Brain microvascular endothelial cell (primary cell): ENCODE results near the gene TM4SF4.
A peak's percentile ranks its signal among the peaks of the same experiment; 100 is the strongest.

Experiments
- DNase-seq: peaks from one replicate; pipeline ENCODE4 v3.0.0-alpha.2; 2020
- H3K27ac ChIP-seq: fragments of 250-450 bp; sonication (Bioruptor Pico); 2 replicates; pipeline ENCODE4 v1.5.1; 2020; ENCODE audit warnings: mild to moderate bottlenecking, moderate library complexity
- H3K27me3 ChIP-seq: fragments of 250-450 bp; sonication (Bioruptor Pico); replicated peaks from 2 replicates; pipeline ENCODE4 v1.5.1; 2020; ENCODE audit warnings: mild to moderate bottlenecking
- H3K36me3 ChIP-seq: fragments of 250-450 bp; sonication (Bioruptor Pico); replicated peaks from 2 replicates; pipeline ENCODE4 v1.5.1; 2020; ENCODE audit warnings: mild to moderate bottlenecking
- H3K4me3 ChIP-seq: 2 replicates; pipeline ENCODE4 v1.5.1; 2011; ENCODE audit warnings: low read depth, mild to moderate bottlenecking, control low read depth, low read length, moderate library complexity
- in situ Hi-C: cut with HindIII; loops from 2 replicates; pipeline ENCODE4 v1.10.0; 2017; ENCODE audit warnings: low sequenced_read_pairs, low pct_ligation_motif_present
- TF ChIP-seq, protein P1 (sequence below): IDR thresholded peaks from 2 replicates; pipeline ENCODE4 v1.5.1; 2011; ENCODE audit warnings: low read depth, mild to moderate bottlenecking, moderate library complexity, low read length, control low read depth, inconsistent platforms; ENCODE audit errors: missing control alignments

TM4SF4 gene

DNA sequence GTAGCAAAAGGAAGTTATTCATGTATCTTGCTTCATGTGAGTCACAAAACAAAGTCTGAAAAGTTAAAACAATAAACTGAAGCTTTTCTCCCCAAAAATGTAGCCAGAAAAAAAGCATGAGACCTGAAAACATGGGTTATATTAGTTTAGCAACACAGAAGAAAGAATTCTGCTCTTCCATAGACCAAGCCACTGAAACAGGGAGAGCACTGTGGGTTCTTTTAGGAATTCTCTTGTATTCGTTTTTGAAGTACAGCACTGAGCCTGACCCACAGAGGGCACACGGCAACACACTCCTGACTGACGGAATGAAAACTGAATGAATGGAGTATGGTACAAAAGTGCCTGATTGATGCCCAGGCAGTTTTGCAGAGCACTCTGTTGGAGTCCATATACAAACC is 66.6 kb downstream of the TM4SF4 start:
- H3K27ac ChIP-seq = peak overlapping the region; percentile 77
- no peak overlapping the region for H3K4me3 ChIP-seq
- peak; percentile 29 for DNase-seq
- H3K36me3 ChIP-seq = peaks cover 12% of the 10 kb centered on the region
- H3K27me3 ChIP-seq = no peaks in the 10 kb centered on the region
- TF ChIP-seq, protein P1, sequence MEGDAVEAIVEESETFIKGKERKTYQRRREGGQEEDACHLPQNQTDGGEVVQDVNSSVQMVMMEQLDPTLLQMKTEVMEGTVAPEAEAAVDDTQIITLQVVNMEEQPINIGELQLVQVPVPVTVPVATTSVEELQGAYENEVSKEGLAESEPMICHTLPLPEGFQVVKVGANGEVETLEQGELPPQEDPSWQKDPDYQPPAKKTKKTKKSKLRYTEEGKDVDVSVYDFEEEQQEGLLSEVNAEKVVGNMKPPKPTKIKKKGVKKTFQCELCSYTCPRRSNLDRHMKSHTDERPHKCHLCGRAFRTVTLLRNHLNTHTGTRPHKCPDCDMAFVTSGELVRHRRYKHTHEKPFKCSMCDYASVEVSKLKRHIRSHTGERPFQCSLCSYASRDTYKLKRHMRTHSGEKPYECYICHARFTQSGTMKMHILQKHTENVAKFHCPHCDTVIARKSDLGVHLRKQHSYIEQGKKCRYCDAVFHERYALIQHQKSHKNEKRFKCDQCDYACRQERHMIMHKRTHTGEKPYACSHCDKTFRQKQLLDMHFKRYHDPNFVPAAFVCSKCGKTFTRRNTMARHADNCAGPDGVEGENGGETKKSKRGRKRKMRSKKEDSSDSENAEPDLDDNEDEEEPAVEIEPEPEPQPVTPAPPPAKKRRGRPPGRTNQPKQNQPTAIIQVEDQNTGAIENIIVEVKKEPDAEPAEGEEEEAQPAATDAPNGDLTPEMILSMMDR = peak; percentile 53
- in situ Hi-C loops = no loop called here

DNA sequence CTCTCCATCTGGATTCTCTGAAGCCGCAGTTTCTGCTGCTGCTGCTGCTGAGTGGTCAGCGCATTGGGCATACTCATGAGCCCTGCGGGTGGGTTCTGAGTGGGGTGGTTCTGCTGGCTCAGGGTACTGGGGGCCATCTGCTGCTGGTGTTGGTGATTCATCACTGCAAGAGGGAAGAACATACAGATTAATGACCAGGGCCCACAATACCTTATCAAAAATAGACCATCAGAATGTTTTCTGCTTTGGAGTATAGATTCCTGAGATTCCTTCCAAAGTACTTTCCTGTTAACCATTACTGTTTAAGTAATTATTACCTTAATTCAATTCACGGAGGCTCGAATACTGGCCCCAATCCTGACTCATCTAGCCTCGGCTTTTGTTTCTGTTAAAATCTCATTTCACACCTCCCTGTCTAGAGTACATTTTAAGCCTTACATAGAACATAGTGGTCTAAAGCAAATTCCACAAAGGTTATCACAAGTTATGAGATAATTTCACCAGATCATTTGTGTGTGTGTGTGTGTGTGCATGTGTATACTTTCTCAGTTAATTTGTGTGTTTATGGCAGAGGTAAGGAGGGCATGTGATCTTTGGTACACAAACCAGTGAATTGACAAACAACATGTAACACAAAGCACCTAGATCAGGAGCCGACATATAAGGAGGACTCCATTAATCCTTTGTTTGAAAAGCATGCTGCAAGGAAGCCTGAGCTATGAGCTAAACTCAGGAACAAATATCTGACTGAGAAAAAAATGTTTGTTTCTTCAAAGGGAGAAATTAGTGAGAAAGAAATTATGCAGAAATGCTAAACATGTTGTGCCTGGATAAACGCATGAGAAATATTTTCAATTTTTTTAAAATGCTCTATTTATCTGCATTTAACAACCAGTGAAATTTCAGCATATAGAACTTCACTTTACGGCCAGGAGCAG is 68.1 kb downstream of the TM4SF4 start:
- Histone ChIP-seq H3K27me3 (no peaks in the 10 kb centered on the region), H3K4me3 (no peak overlapping the region), H3K36me3 (peaks cover 12% of the 10 kb centered on the region), H3K27ac (peak overlapping the region; percentile 77)
- DNase-seq = peak; percentile 46
- TF ChIP-seq, protein P1 = no peak
- in situ Hi-C loops = no loop called here

DNA sequence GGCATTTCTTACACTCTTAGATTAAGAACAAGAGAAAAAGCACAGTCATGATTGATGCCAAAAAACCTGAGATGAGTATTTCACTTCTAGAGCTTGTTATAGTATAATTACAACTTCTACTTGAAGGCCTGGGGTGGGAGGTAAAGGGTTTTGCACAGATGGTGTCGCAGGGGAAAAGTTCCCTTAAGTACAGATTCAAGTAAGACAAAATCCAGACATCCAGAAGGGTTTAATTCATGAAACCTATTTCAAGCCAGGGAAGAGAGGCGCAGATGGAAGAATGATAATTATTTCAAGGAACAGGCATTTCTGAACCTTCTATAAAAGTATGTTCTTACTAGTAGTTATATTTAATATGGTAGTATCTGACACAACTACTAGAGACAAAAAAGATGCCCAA is 70.6 kb downstream of the TM4SF4 start:
- no peak for DNase-seq
- in situ Hi-C loops = no loop called here

DNA sequence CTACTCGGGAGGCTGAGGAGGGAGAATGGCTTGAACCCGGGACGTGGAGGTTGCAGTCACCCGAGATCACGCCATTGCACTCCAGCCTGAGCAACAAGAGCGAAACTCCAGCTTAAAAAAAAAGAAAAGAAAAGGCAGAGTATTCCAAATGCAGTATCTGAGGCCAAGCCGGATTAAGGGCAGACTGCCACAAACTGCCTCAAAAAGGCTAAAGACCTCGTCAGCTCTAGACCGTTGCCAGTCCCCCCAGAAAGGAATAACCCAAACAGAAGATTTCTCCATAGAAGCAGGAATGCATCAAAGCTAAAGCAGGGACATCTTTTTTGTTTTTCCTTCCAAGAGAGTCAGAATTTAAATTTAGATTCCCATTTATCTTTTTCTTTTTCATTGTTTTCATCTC is 72.9 kb downstream of the TM4SF4 start:
- Histone ChIP-seq H3K36me3 (peaks cover 3% of the 10 kb centered on the region), H3K27ac (peak overlapping the region; percentile 67), H3K27me3 (no peaks in the 10 kb centered on the region), H3K4me3 (no peak overlapping the region)
- DNase-seq = no peak
- in situ Hi-C loops = no loop called here
- TF ChIP-seq, protein P1 = no peak

More for the DNA sequence above, 70.6 kb downstream of the TM4SF4 start:
- H3K36me3 ChIP-seq = peaks cover 14% of the 10 kb centered on the region
- H3K27ac ChIP-seq = no peak overlapping the region
- H3K27me3 ChIP-seq = no peaks in the 10 kb centered on the region
- H3K4me3 ChIP-seq = no peak overlapping the region
- TF ChIP-seq, protein P1 = no peak

DNA sequence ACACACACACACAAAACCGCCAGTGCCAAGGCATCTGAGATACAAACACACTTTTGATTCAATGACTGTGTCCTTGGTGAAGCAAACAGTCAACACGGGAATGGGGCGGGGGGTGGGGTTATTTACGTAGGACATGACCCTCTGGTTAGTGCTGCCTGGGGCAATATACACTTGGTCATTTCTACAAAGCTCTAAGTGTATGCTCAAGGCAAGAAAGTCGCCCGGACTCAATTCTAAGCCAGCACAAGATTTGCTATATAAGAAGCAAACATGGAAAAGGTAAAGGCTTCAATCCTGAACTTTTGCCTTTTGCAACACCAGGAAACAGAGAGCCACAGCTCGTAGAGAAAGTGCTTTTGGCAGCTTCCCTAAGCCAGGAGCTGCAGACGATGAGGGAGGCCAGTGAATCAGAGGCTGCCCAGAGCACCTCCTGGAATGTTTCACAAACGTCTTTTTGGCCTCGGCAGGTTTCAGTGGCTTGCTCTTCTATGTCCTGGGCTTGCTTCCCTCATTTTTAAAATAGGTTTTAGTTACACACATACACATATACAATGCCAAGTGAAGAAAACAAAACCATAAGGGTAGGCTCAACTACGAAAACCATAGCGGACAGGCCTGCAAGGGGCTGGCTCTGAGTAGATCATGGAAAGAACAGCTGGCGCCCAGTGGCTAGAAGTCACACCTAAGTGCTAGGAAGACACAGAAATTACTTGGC is 73.6 kb downstream of the TM4SF4 start:
- Histone ChIP-seq H3K4me3 (no peak overlapping the region), H3K27ac (peak overlapping the region; percentile 67), H3K36me3 (peaks cover 7% of the 10 kb centered on the region), H3K27me3 (no peaks in the 10 kb centered on the region)
- in situ Hi-C loops = no loop called here
- peak; percentile 72 for DNase-seq
- TF ChIP-seq, protein P1 = no peak
